HepG2 (cell line): ENCODE measurements around the gene DDX28.

Experiments
- AHDC1 ChIP-seq: sonication (generic); formaldehyde crosslinking; IDR thresholded peaks from 2 replicates; pipeline ENCODE4 v1.5.1; 2020; ENCODE audit warnings: mild to moderate bottlenecking, missing genetic modification reagents, borderline replicate concordance
- ARID3A ChIP-seq: IDR thresholded peaks from 2 replicates; pipeline ENCODE4 v1.6.1; 2012; ENCODE audit warnings: low read depth, low read length, improper control_type of control experiment
- ARID4A ChIP-seq: sonication (generic); formaldehyde crosslinking; IDR thresholded peaks from 2 replicates; pipeline ENCODE4 v1.5.0; 2020; ENCODE audit warnings: mild to moderate bottlenecking, missing genetic modification reagents, borderline replicate concordance
- CBX2 ChIP-seq, 2 experiments: fragments of 200-600 bp in 1 of 2; sonication (generic); formaldehyde crosslinking in 1 of 2; IDR thresholded peaks; 2 replicates each; pipeline versions ENCODE4 v1.7.0 to v1.8.1; 2018 to 2022; ENCODE audit warnings: low read depth in 2 of 2, low read length in 1 of 2, mild to moderate bottlenecking in 1 of 2, missing genetic modification reagents in 1 of 2
- CTCF ChIP-seq: sonication (generic); formaldehyde crosslinking; IDR thresholded peaks from 2 replicates; pipeline ENCODE4 v1.5.0; 2020; ENCODE audit warnings: mild to moderate bottlenecking, missing genetic modification reagents, moderate library complexity
- MAX ChIP-seq: IDR thresholded peaks from 2 replicates; pipeline ENCODE4 v1.6.1; 2012; ENCODE audit warnings: inconsistent platforms
- PATZ1 ChIP-seq: sonication (generic); formaldehyde crosslinking; IDR thresholded peaks from 2 replicates; pipeline ENCODE4 v1.4.0; 2020; ENCODE audit warnings: missing genetic modification reagents
- TAF1 ChIP-seq: sonication (generic); formaldehyde crosslinking; IDR thresholded peaks from 2 replicates; pipeline ENCODE4 v1.4.0; 2020; ENCODE audit warnings: missing genetic modification reagents
- ZBTB21 ChIP-seq: sonication (generic); formaldehyde crosslinking; IDR thresholded peaks from 2 replicates; pipeline ENCODE4 v1.4.0; 2020; ENCODE audit warnings: missing genetic modification reagents
- ZFP82 ChIP-seq: sonication (generic); formaldehyde crosslinking; IDR thresholded peaks from 2 replicates; pipeline ENCODE4 v1.5.1; 2020; ENCODE audit warnings: mild to moderate bottlenecking, missing genetic modification reagents, borderline replicate concordance
- ZUFSP ChIP-seq: sonication (generic); formaldehyde crosslinking; IDR thresholded peaks from 2 replicates; pipeline ENCODE4 v1.9.0; 2021; ENCODE audit warnings: missing genetic modification reagents, mild to moderate bottlenecking, borderline replicate concordance

- TF ChIP-seq ARID3A, result no peak
- TF ChIP-seq MAX, result no peak
- TF ChIP-seq CTCF (CRISPR knock-in tag), result peak; percentile 94
- peak; percentile 19; the same call in 1 of the 2 replicates for TF ChIP-seq PATZ1 (CRISPR knock-in tag)
- no peak for TF ChIP-seq AHDC1
- no peak for TF ChIP-seq ZUFSP (CRISPR knock-in tag)
- no peak for TF ChIP-seq ZBTB21
- TF ChIP-seq CBX2 (IDR thresholded peaks at IDR 0.05; ENCODE audit: low read depth, low read length), result no peak
- no peak for TF ChIP-seq CBX2 (CRISPR knock-in tag; IDR thresholded peaks at IDR 0.05; ENCODE audit: low read depth)
- TF ChIP-seq ARID4A, result no peak
- TF ChIP-seq TAF1, result no peak
- no peak for TF ChIP-seq ZFP82 (CRISPR knock-in tag)
These were observed 41.8 kb upstream of the DDX28 start for GRCh38 chr16:68064791-68065365.
